GM10266 (cell line): Measurements from ENCODE around the gene EPS8L3.
"Not testable (repeated sequence)": the region's sequence is repeated elsewhere in the genome, so short reads cannot be mapped to it uniquely, and the experiment has no call there.

ENCODE experiments used
- DNase-seq: peaks from one replicate; pipeline ENCODE4 v3.0.0; 2012; ENCODE audit errors: extremely low spot score
- CTCF ChIP-seq: IDR thresholded peaks from 2 replicates; pipeline ENCODE4 v1.5.1; 2012; ENCODE audit warnings: mild to moderate bottlenecking, low read depth; ENCODE audit not compliant: control insufficient read depth, insufficient read depth; ENCODE audit errors: missing control alignments

EPS8L3 gene

DNA sequence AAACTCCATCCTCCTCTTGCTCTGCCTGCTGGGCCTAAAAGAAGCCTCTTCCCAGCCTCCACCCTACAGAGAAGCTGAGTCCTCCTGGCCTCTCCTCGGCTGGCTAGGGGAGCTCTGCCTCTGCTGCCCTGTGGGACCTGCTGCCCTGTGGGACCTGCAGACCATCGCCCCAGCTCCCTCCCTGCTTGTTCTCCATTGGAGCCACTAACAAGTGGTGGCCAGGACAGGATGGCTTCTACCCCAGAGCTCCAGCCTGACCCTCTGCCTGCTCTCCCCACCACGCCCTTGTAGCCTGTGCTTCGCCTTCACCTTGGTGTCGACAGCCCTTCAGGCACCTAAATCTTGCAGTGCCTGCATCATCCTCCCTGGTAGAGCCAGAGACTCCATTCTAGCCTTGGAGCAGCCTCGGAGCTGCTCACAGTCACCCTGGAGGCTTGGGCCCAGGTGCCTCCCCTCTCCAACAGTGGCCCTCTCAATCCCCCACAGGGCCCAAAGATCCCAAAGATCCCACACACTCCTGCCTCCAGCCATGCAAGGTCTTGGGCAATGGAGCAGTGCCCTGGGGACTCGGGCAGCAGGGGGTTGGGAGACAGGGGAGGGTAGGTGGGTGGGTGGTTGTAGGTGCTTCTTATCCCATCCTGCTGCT, 3.0 kb downstream of the EPS8L3 start:
- DNase-seq, result no peak
- no peak for TF ChIP-seq CTCF

DNA sequence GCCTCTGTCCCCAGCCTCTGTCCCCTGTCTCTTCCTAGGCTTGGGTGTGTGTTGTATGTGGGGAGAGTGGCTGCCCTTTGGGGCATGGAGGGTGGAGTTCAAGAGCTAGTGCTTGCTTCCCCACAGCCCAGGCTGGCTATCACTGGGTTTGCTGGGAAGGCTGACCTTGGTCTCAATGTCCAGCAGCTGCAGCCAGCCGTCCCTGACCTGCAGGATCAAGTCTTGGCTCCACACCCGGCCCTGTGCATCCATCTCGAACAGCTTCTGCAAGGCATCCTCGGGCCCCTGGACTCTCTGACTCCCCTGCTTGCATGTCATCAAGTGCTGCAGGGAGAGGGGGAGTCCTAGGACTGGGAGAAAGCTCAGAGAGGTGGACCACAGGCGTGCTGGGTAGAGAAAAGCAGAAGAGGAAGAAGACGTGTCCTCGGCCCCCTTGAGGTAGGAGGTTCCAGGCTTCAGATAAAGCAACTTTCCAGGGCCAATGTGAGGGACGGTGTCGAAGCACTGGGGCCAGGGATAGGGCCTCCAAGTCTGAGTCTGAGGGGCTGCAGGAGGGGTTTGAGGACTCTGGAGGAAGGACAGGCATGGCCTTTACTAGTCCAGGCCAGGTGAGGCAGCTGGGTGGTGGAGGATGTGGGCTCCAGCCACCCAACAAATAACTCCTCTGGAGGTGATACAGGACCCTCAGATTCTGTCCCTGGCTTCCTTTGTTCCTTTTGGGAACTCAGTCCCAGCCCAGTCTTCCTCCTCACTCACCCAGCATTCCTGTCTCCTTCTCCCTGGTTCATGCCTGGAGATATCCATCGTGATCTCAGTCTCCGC, 4.0 kb downstream of the EPS8L3 start:
- DNase-seq, result no peak
- TF ChIP-seq CTCF, result no peak

DNA sequence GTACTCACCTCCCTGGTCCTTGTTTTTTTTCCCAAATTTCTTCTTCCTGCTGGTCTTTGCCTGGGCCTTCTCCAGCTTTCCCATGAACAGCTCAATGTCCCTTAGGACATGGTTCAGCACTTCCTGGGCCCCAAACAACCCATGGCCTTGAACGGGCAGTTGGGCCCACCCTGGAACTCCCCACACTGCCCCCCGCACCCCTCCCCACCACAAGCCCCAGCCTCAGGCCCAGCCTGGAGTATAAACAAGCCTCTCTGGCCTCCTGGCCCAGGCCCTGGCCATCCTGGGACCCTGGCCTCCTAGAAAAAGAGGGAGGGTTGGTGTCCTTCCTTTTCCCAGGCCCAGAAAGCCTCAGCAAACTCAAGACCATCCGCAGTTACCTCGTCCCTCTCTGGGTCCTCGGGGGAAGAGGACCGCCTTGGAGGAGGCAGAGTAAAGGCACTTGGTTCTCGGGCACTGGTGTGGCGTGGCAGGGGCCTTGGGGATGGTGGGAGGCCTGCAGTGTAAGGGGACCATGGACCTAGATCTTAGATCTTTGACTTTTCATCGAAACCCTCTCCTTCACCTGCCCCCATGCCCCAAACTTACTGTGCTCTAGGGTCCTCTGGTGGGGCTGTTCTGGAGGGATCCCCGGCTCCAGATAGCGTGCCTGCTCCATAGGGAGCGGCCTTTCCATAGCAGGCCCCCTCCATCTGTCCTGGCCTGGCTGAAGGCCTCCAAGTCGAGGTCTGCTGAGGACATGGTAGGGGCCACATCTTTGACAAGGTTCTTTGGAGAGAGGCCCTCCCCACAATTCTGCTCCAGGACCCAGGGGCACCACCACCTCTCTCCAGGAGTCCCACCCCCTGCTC, 5.6 kb downstream of the EPS8L3 start:
- no peak for DNase-seq
- no peak for TF ChIP-seq CTCF

GRCh38 chr1:109756848-109757521, 6.7 kb downstream of the EPS8L3 start:
- no peak for DNase-seq
- TF ChIP-seq CTCF, result no peak

DNA sequence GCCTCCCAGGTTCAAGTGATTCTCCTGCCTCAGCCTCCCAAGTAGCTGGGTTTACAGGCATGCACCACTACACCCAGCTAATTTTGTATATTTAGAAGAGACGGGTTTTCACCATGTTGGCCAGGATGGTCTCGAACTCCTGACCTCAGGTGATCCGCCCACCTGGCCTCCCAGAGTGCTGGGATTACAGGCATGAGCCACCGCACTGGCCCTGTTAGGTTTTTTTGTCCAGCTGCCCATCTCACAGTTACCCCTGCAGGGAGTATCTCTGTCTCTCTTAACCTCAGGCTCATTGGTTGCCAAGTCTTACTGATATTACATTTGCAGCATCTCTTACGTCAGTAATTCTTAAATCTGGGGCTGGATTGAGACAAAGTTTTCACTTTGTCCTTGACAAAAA, 7.4 kb downstream of the EPS8L3 start:
- not testable (repeated sequence) for DNase-seq

GRCh38 chr1:109754738-109755137, 9.0 kb downstream of the EPS8L3 start:
- no peak for TF ChIP-seq CTCF
- DNase-seq, result no peak
